ENCODE data around the gene CD27. TPM values are rescaled to one million over a fixed set of nuclear protein-coding genes. Genes with fewer than 3 reads are reported as not detected.

Gene CD27
- total RNA-seq, 1 donor from 2014 or later: 39.3 TPM

GRCh38 chr12:6450091-6450868 lies 5.5 kb downstream of the CD27 start:
- Mint-ChIP-seq H3K27me3 (no peaks in the 10 kb centered on the region), H3K36me3 (ENCODE audit: low read depth) (peaks cover 60% of the 10 kb centered on the region), H3K4me1 (peaks cover 69% of the 10 kb centered on the region), H3K9me3 (no peaks in the 10 kb centered on the region), H3K4me3 (peak overlapping the region; percentile 97), H3K27ac (peak overlapping the region; percentile 99)
- CTCF ChIA-PET: interaction anchor here (1.0 to 3.1 kb wide), 4 partner anchors 15 to 89 kb away, joined by 3 to 24 read pairs (median 4); no protein-coding TSS in a partner anchor
- no peak for ATAC-seq (ENCODE audit: low read depth)
- intact Hi-C loops (cut with micrococcal nuclease): no loop called here
- TF ChIP-seq CTCF (IDR thresholded peaks at IDR 0.05): no peak
- POLR2A ChIA-PET: interaction anchor here (1.5 to 5.2 kb wide), 8 partner anchors 9 to 401 kb away, joined by 6 to 173 read pairs (median 20); partner anchors contain the start of genes CDCA3, GAPDH, MRPL51 and USP5
- no peak for DNase-seq

- H3K27me3 Mint-ChIP-seq: no peaks in the 10 kb centered on the region
- H3K4me3 Mint-ChIP-seq: peak overlapping the region; percentile 97
- TF ChIP-seq CTCF (IDR thresholded peaks at IDR 0.05): no peak
- ATAC-seq (ENCODE audit: low read depth) (no peak), DNase-seq (no peak)
- H3K4me1 Mint-ChIP-seq: peaks cover 63% of the 10 kb centered on the region
- intact Hi-C loops (cut with micrococcal nuclease): loop anchor here (1.0 kb wide), 2 partner anchors 8 to 42 kb away; partner anchors contain the start of gene MRPL51
- H3K9me3 Mint-ChIP-seq: no peaks in the 10 kb centered on the region
- H3K27ac Mint-ChIP-seq: peak overlapping the region; percentile 99
- CTCF ChIA-PET: interaction anchor here (0.7 to 3.1 kb wide), 4 partner anchors 13 to 87 kb away, joined by 3 to 24 read pairs (median 6); no protein-coding TSS in a partner anchor
- POLR2A ChIA-PET: interaction anchor here (1.0 to 5.2 kb wide), 13 partner anchors 8 to 492 kb away, joined by 3 to 173 read pairs (median 16); partner anchors contain the start of genes CDCA3, GAPDH, MRPL51 and RNU7-1
- H3K36me3 Mint-ChIP-seq (ENCODE audit: low read depth): peaks cover 60% of the 10 kb centered on the region
Measured at GRCh38 chr12:6450869-6451347, 6.2 kb downstream of the CD27 start.

- Mint-ChIP-seq H3K9me3 (no peaks in the 10 kb centered on the region), H3K27ac (peak within 1 kb of the TSS; percentile 99), H3K4me3 (peak within 1 kb of the TSS; percentile 97), H3K27me3 (no peaks in the 10 kb centered on the region), H3K4me1 (peaks cover 58% of the 10 kb centered on the region), H3K36me3 (ENCODE audit: low read depth) (peaks cover 67% of the 10 kb centered on the region)
- CTCF ChIA-PET: interaction anchor here (0.7 to 3.1 kb wide), 6 partner anchors 10 to 86 kb away, joined by 3 to 24 read pairs (median 8); no protein-coding TSS in a partner anchor
- TF ChIP-seq CTCF (IDR thresholded peaks at IDR 0.05): no peak
- ATAC-seq (ENCODE audit: low read depth) (peak; percentile 86), DNase-seq (peak; percentile 62)
- intact Hi-C loops (cut with micrococcal nuclease): loop anchor here (1.0 kb wide), 5 partner anchors 8 to 42 kb away; partner anchors contain the start of gene MRPL51
- POLR2A ChIA-PET: interaction anchor here (0.5 to 5.2 kb wide), 17 partner anchors 8 to 492 kb away, joined by 3 to 173 read pairs (median 12); partner anchors contain the start of genes CDCA3, COPS7A, GAPDH and MRPL51
Measured at GRCh38 chr12:6451348-6452244, 6.8 kb downstream of the CD27 start, which contains the start of gene TAPBPL. Gene TAPBPL, plus strand, starts transcription at chr12:6452042. Its CDS starts 207 bp downstream, at chr12:6452249.

- ChIA-PET CTCF (interaction anchor here (1.8 to 3.1 kb wide), 4 partner anchors 9 to 85 kb away, joined by 6 to 24 read pairs (median 11); no protein-coding TSS in a partner anchor), POLR2A (interaction anchor here (0.5 to 5.2 kb wide), 17 partner anchors 9 to 272 kb away, joined by 3 to 173 read pairs (median 12); partner anchors contain the start of genes COPS7A, GAPDH, MRPL51 and VAMP1)
- intact Hi-C loops (cut with micrococcal nuclease): loop anchor here (1.0 kb wide), 3 partner anchors 9 to 25 kb away; no protein-coding TSS in a partner anchor
- ATAC-seq (ENCODE audit: low read depth): peak; percentile 7
- no peak for DNase-seq
- TF ChIP-seq CTCF (IDR thresholded peaks at IDR 0.05): no peak
- peaks cover 71% of the 10 kb centered on the region for H3K36me3 Mint-ChIP-seq (ENCODE audit: low read depth)
- no peaks in the 10 kb centered on the region for H3K9me3 Mint-ChIP-seq
- H3K27me3 Mint-ChIP-seq: no peaks in the 10 kb centered on the region
- H3K27ac Mint-ChIP-seq: peak overlapping the region; percentile 99
- H3K4me1 Mint-ChIP-seq: peaks cover 57% of the 10 kb centered on the region
- peak overlapping the region; percentile 97 for H3K4me3 Mint-ChIP-seq
Measured at GRCh38 chr12:6452245-6452943, 7.6 kb downstream of the CD27 start.

Data from activated B cell treated with CpG ODN at 0.5 μM for 24 hours (primary cell).